IPS-15b (cell line): ENCODE results near the gene MPDU1.
A peak's percentile ranks its signal among the peaks of the same experiment; 100 is the strongest.

Experiments
- H3K27me3 ChIP-seq: one replicate; pipeline ENCODE4 v1.6.1; 2013; ENCODE audit warnings: low read length; ENCODE audit not compliant: control insufficient read depth, insufficient read depth
- H3K36me3 ChIP-seq: one replicate; pipeline ENCODE4 v1.6.1; 2013; ENCODE audit warnings: low read length; ENCODE audit not compliant: control insufficient read depth, insufficient read depth
- H3K4me1 ChIP-seq: one replicate; pipeline ENCODE4 v1.6.1; 2013; ENCODE audit warnings: mild to moderate bottlenecking, low read length; ENCODE audit not compliant: control insufficient read depth, insufficient read depth
- H3K4me3 ChIP-seq: one replicate; pipeline ENCODE4 v1.5.1; 2013; ENCODE audit warnings: low read depth, low read length
- H3K9ac ChIP-seq: one replicate; pipeline ENCODE4 v1.6.1; 2013; ENCODE audit warnings: low read depth, mild to moderate bottlenecking, low read length
- H3K9me3 ChIP-seq: one replicate; pipeline ENCODE4 v1.6.1; 2013; ENCODE audit warnings: mild to moderate bottlenecking, low read length; ENCODE audit not compliant: control insufficient read depth, insufficient read depth

Gene MPDU1

DNA sequence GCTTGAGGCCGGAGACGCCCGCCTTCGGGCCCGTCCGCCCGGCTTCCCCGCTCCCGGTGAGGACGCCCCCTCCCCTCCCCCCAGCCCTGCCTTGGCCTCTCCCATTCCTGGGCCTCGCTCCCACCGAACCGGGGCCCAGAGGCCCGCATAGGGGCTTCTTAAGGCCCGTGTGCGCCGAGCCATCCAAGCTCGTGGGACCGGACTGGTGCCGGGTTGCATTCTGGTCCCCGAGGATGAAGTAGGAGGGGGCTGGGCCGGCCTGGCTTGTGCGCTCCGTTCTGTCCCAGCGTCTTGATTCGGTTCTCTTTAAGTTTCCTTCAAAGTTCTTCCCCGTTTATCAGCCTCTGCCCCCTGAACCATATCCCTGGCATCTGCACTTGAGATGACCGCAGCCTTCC is 21.4 kb upstream of the MPDU1 start:
- Histone ChIP-seq H3K4me1 (peaks cover 19% of the 10 kb centered on the region), H3K36me3 (peaks cover 29% of the 10 kb centered on the region), H3K9ac (peak overlapping the region; percentile 71), H3K27me3 (no peaks in the 10 kb centered on the region), H3K9me3 (no peaks in the 10 kb centered on the region), H3K4me3 (peak overlapping the region; percentile 76)

DNA sequence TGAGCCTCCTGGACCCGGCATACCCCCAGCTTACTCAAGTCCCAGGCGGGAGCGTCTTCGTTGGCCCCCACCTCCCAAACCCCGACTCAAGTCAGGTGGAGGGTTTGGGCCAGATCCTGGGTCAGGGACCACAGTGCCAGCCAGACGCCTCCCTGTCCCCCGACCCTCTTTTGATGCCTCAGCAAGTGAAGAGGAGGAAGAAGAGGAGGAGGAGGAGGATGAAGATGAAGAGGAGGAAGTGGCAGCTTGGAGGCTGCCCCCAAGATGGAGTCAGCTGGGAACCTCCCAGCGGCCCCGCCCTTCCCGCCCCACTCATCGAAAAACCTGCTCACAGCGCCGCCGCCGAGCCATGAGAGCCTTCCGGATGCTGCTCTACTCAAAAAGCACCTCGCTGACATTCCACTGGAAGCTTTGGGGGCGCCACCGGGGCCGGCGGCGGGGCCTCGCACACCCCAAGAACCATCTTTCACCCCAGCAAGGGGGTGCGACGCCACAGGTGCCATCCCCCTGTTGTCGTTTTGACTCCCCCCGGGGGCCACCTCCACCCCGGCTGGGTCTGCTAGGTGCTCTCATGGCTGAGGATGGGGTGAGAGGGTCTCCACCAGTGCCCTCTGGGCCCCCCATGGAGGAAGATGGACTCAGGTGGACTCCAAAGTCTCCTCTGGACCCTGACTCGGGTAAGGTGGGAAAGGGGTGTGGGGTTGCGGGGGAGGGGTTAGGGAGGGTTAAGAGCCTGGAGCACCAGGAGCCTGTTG is 20.4 kb upstream of the MPDU1 start:
- Histone ChIP-seq H3K4me1 (peaks cover 14% of the 10 kb centered on the region), H3K4me3 (peak overlapping the region; percentile 76), H3K36me3 (peaks cover 35% of the 10 kb centered on the region), H3K9ac (no peak overlapping the region), H3K9me3 (no peaks in the 10 kb centered on the region), H3K27me3 (no peaks in the 10 kb centered on the region)

DNA sequence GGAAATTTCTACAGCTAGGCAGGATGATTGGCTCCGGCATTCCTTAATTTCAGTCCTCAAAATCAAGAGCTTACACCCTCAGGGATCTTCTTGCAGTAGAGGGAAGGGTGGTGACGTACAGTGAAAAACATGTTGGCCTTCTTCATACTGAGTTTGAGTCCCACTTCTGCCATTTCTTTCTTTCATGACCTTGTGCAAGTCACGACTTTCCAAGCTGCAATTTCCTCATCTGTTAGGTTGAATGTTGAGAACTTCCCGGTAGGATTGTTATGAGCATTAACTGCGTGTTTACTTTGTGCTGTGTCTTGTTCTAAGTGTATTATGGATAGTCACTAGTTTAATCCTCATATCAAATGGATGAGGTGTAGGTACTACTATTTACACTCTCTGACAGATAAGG is 14.1 kb upstream of the MPDU1 start:
- Histone ChIP-seq H3K4me3 (no peak overlapping the region), H3K27me3 (no peaks in the 10 kb centered on the region), H3K9me3 (no peaks in the 10 kb centered on the region), H3K36me3 (peaks cover 59% of the 10 kb centered on the region), H3K4me1 (peaks cover 2% of the 10 kb centered on the region), H3K9ac (no peak overlapping the region)

DNA sequence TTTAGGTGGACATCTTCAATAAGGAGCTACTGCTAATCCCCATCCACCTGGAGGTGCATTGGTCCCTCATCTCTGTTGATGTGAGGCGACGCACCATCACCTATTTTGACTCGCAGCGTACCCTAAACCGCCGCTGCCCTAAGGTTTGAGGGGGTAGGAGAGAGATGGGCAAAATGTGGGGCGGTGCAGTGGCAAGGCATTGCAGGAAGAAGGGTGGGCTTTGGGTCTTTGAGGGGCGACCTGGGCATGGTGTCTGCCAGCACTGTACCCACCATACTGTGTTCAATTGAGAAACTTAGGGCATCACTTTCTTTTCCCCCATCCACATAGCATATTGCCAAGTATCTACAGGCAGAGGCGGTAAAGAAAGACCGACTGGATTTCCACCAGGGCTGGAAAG is 13.3 kb upstream of the MPDU1 start:
- no peak overlapping the region for H3K9ac ChIP-seq
- peaks cover 59% of the 10 kb centered on the region for H3K36me3 ChIP-seq
- H3K4me3 ChIP-seq = no peak overlapping the region
- H3K9me3 ChIP-seq = no peaks in the 10 kb centered on the region
- H3K4me1 ChIP-seq = peaks cover 5% of the 10 kb centered on the region
- H3K27me3 ChIP-seq = no peaks in the 10 kb centered on the region

DNA sequence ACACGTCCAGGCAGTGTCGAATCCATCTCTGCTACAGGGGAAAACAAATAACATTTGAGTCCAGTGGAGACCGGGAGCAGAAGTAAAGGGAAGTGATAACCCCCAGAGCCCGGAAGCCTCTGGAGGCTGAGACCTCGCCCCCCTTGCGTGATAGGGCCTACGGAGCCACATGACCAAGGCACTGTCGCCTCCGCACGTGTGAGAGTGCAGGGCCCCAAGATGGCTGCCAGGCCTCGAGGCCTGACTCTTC is 11.4 kb upstream of the MPDU1 start:
- H3K4me1 ChIP-seq = peaks cover 5% of the 10 kb centered on the region
- H3K36me3 ChIP-seq = peaks cover 70% of the 10 kb centered on the region
- no peaks in the 10 kb centered on the region for H3K27me3 ChIP-seq
- peak overlapping the region; percentile 87 for H3K9ac ChIP-seq
- no peaks in the 10 kb centered on the region for H3K9me3 ChIP-seq
- H3K4me3 ChIP-seq = peak overlapping the region; percentile 93

DNA sequence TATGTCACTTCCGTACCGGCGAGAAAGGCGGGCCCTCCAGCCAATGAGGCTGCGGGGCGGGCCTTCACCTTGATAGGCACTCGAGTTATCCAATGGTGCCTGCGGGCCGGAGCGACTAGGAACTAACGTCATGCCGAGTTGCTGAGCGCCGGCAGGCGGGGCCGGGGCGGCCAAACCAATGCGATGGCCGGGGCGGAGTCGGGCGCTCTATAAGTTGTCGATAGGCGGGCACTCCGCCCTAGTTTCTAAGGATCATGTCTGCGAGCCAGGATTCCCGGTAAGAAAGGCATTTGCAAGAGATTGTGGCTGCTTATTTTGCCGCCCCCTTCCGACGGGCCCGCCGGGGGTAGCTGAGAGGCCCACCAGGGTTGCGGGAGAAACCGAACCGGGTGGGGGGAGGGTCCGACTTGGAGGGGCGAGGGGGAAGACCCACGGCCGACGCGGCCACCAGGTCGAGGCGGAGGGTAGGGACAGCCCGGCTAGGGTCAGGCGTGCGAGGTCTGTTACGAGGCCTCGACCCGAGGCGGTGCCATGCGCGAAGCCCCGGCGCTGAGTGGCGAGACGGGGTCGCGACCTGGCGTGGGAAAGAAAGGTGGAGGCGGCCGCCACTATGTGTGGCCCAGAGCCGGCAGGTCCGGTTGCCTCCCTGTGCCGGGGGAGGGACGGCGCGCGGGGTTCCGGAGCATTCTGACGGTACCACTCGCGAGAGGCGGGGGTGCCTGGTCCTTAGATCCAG is 10.9 kb upstream of the MPDU1 start:
- H3K9me3 ChIP-seq = no peaks in the 10 kb centered on the region
- H3K9ac ChIP-seq = peak overlapping the region; percentile 99
- H3K4me1 ChIP-seq = peaks cover 5% of the 10 kb centered on the region
- no peaks in the 10 kb centered on the region for H3K27me3 ChIP-seq
- H3K4me3 ChIP-seq = peak overlapping the region; percentile 89
- H3K36me3 ChIP-seq = peaks cover 70% of the 10 kb centered on the region

DNA sequence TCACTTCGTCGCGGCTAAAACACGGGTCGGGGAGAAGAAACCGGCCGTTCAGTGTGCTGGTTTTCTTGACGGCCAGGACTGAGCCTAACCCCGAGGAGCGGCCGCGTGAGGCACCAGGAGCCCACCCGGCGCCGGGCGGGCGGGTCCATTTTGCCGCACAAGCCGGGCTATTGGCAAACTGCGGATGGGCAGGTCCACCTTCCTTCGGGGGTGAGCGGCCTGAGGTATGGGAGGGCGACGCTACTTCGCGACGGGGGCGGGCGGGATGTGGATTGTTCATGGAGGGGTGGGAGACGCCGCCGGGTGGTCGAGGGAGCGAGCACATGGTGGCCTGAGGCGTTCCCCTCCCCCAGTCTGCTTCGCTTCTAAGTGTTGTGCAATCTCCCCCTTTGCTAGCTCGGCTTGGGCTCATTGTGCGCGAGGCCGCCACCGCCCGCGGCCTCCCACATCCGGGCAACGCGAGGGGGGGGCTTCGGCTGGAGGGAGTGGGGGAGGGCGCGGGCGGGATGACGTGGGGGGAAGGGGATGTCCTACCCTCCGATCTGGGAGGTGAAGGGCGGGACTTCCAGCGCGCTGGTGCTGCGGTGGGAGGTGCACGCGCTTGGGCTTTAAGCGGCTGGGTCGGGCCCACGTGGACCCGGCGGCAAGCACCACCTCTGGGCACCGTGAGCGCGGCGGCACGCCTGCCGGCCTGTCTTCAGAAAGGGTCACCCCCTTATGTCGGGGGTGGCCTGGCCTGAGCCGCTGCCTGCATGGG is 10.2 kb upstream of the MPDU1 start:
- no peaks in the 10 kb centered on the region for H3K9me3 ChIP-seq
- no peaks in the 10 kb centered on the region for H3K27me3 ChIP-seq
- H3K9ac ChIP-seq = peak overlapping the region; percentile 99
- peak overlapping the region; percentile 89 for H3K4me3 ChIP-seq
- H3K36me3 ChIP-seq = peaks cover 73% of the 10 kb centered on the region
- H3K4me1 ChIP-seq = peaks cover 5% of the 10 kb centered on the region

DNA sequence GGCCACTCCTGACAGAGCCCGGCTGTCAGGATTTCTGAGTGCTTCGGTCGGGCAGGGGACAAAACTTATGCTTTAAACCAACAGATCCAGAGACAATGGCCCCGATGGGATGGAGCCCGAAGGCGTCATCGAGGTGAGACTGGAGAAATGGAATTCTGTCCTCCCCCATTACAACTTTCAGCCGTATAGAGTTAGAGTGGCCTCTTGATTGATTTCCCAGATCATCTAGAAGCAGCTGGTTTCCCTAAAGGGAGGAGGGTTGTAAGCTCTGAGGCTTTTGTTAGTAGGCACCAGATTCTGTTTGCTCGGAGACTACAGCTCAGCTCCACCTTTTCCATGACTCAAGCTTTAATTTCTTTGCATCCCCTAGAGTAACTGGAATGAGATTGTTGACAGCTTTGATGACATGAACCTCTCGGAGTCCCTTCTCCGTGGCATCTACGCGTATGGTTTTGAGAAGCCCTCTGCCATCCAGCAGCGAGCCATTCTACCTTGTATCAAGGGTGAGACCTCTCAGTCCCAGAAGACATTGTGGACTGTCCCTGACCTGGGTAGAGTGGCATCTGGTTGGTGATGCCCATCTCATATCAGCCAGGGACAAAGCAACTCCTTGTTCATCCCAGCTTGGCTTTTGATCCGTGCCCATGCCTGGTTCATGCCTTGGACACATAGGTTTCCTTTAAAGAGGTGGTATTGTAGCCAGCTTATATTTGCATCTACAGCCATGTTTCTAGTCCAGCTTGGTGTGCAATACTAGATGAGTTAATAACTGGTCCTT is 9.3 kb upstream of the MPDU1 start:
- Histone ChIP-seq H3K4me3 (peak overlapping the region; percentile 89), H3K4me1 (peaks cover 5% of the 10 kb centered on the region), H3K27me3 (no peaks in the 10 kb centered on the region), H3K9me3 (no peaks in the 10 kb centered on the region), H3K9ac (peak overlapping the region; percentile 99), H3K36me3 (peaks cover 72% of the 10 kb centered on the region)

DNA sequence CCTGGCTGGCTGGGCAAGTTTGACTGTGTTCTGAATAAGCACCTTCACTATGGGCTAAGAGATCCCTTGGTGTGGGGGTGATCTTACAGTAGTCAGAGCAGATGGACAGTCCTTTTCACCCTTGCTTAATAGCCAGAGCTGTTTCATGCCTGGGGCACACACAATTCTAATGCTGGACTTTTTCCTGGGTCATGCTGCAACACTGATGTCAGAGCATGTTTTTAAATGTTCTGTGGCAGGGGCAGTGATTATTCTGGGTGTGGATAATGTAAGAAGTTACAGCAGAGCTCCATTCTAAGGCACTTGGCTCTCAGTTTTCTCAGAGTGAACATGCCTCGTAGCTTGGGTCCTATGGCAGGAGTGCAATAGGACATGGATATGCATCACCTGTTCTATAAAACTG is 8.2 kb upstream of the MPDU1 start:
- peaks cover 5% of the 10 kb centered on the region for H3K4me1 ChIP-seq
- peak overlapping the region; percentile 3 for H3K9ac ChIP-seq
- H3K4me3 ChIP-seq = no peak overlapping the region
- no peaks in the 10 kb centered on the region for H3K9me3 ChIP-seq
- no peaks in the 10 kb centered on the region for H3K27me3 ChIP-seq
- H3K36me3 ChIP-seq = peaks cover 67% of the 10 kb centered on the region

DNA sequence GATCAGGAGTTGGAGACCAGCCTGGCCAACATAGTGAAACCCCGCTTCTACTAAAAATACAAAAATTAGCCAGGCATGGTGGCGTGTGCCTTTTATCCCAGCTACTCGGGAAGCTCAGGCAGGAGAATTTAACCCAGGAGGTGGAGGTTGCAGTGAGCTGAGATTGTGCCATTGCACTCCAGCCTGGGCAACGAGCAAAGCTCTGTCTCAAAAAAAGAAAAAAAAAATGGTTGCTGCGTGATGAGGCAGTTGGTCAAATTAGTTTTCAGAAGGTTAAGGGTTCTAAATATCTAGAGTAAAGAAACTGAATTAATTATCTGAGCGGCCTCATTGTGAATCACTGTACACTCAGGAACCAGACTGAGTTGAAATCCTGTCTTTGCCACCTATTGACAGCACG is 7.7 kb upstream of the MPDU1 start:
- Histone ChIP-seq H3K9me3 (no peaks in the 10 kb centered on the region), H3K36me3 (peaks cover 63% of the 10 kb centered on the region), H3K27me3 (no peaks in the 10 kb centered on the region), H3K4me3 (no peak overlapping the region), H3K9ac (no peak overlapping the region), H3K4me1 (peaks cover 5% of the 10 kb centered on the region)

DNA sequence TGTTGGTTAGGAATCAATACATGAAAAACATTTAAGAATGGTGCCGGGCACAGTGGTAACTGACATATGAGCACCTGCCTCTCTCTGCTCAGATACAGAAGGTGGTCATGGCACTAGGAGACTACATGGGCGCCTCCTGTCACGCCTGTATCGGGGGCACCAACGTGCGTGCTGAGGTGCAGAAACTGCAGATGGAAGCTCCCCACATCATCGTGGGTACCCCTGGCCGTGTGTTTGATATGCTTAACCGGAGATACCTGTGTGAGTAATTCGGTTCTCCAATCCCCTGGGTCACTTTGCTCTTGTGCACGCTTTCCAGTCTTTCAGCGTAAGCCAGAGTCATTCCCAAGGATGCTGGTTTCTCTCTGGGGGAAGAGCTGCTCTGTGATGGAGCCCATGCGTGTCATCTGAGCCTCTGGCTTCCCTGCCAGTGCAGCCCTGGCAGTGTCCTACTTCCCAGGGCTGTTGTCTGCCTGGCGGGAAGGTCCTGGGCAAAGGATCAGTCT is 7.2 kb upstream of the MPDU1 start:
- Histone ChIP-seq H3K36me3 (peaks cover 58% of the 10 kb centered on the region), H3K4me3 (no peak overlapping the region), H3K4me1 (peaks cover 3% of the 10 kb centered on the region), H3K9ac (no peak overlapping the region), H3K9me3 (no peaks in the 10 kb centered on the region), H3K27me3 (no peaks in the 10 kb centered on the region)
